HL-60 (cell line): Measurements from ENCODE around the gene ZDHHC9.

Experiments
- DNase-seq, 2 experiments: peaks; one replicate each; pipeline ENCODE4 v3.0.0-alpha.2; 2010 to 2020; ENCODE audit warnings: low read depth in 1 of 2, low spot score in 1 of 2
- H3K27ac ChIP-seq: fragments of 250-450 bp; sonication (Bioruptor Pico); replicated peaks from 2 replicates; pipeline ENCODE4 v1.5.1; 2020; ENCODE audit warnings: mild to moderate bottlenecking, moderate library complexity
- H3K27me3 ChIP-seq: fragments of 250-450 bp; sonication (Bioruptor Pico); 2 replicates; pipeline ENCODE4 v1.5.1; 2021; ENCODE audit warnings: mild to moderate bottlenecking, moderate library complexity; ENCODE audit not compliant: insufficient read depth, poor library complexity, severe bottlenecking
- H3K4me3 ChIP-seq: replicated peaks from 2 replicates; pipeline ENCODE4 v1.5.1; 2011; ENCODE audit warnings: mild to moderate bottlenecking, control low read depth, low read length; ENCODE audit not compliant: insufficient read depth
- CTCF ChIP-seq: IDR thresholded peaks from one replicate; pipeline ENCODE4 v1.5.1; 2011; ENCODE audit warnings: low read length, control low read depth, inconsistent platforms; ENCODE audit not compliant: insufficient read depth
- GABPA ChIP-seq: IDR thresholded peaks from 2 replicates; pipeline ENCODE4 v1.6.1; 2012; ENCODE audit warnings: low read depth
- POLR2AphosphoS5 ChIP-seq: IDR thresholded peaks from 2 replicates; pipeline ENCODE4 v1.6.1; 2012; ENCODE audit warnings: low read depth
- SPI1 ChIP-seq: IDR thresholded peaks from 2 replicates; pipeline ENCODE4 v1.6.1; 2012; ENCODE audit warnings: low read depth, mild to moderate bottlenecking, borderline replicate concordance
- TF ChIP-seq, protein P1 (sequence below): IDR thresholded peaks from 2 replicates; pipeline ENCODE4 v1.6.1; 2012; ENCODE audit warnings: low read depth; ENCODE audit not compliant: insufficient replicate concordance

Gene ZDHHC9

GRCh38 chrX:129783291-129783713 is 60.4 kb downstream of the ZDHHC9 start:
- H3K27ac ChIP-seq = no peak overlapping the region
- TF ChIP-seq SPI1 (no peak), POLR2AphosphoS5 (no peak), CTCF (no peak)
- no peak for DNase-seq
- H3K27me3 ChIP-seq = no peaks in the 10 kb centered on the region
- no peak overlapping the region for H3K4me3 ChIP-seq

DNA sequence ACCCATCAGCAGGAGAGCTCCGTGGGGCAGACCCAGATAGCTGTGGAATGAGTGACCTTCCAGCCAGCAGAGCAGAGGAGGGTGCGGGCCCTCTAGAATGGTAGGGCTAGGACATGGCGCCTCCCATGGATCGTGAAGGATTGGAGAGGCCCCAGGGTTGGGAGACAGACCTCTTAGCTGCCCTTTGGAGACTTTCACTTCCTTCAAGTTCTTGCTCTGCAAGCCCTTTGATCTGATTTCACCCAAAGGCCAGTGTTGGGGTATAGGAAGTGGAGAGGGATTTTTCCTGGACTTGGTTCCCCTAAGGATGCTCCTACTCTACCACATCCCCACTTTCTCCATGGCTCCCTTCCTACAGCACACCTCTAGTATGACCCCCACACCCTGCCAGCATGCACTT is 61.0 kb downstream of the ZDHHC9 start:
- Histone ChIP-seq H3K4me3 (no peak overlapping the region), H3K27ac (no peak overlapping the region), H3K27me3 (no peaks in the 10 kb centered on the region)
- DNase-seq = no peak
- TF ChIP-seq CTCF = no peak
- TF ChIP-seq, protein P1, sequence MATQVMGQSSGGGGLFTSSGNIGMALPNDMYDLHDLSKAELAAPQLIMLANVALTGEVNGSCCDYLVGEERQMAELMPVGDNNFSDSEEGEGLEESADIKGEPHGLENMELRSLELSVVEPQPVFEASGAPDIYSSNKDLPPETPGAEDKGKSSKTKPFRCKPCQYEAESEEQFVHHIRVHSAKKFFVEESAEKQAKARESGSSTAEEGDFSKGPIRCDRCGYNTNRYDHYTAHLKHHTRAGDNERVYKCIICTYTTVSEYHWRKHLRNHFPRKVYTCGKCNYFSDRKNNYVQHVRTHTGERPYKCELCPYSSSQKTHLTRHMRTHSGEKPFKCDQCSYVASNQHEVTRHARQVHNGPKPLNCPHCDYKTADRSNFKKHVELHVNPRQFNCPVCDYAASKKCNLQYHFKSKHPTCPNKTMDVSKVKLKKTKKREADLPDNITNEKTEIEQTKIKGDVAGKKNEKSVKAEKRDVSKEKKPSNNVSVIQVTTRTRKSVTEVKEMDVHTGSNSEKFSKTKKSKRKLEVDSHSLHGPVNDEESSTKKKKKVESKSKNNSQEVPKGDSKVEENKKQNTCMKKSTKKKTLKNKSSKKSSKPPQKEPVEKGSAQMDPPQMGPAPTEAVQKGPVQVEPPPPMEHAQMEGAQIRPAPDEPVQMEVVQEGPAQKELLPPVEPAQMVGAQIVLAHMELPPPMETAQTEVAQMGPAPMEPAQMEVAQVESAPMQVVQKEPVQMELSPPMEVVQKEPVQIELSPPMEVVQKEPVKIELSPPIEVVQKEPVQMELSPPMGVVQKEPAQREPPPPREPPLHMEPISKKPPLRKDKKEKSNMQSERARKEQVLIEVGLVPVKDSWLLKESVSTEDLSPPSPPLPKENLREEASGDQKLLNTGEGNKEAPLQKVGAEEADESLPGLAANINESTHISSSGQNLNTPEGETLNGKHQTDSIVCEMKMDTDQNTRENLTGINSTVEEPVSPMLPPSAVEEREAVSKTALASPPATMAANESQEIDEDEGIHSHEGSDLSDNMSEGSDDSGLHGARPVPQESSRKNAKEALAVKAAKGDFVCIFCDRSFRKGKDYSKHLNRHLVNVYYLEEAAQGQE = no peak
- no peak for TF ChIP-seq GABPA
- TF ChIP-seq SPI1 = no peak
- no peak for TF ChIP-seq POLR2AphosphoS5

- Histone ChIP-seq H3K4me3 (peak overlapping the region; percentile 31), H3K27me3 (no peaks in the 10 kb centered on the region), H3K27ac (peak overlapping the region; percentile 37)
- no peak for DNase-seq
- TF ChIP-seq POLR2AphosphoS5 (no peak), GABPA (no peak), CTCF (no peak), SPI1 (no peak)
- TF ChIP-seq, protein P1 = peak; percentile 84
These were observed 61.8 kb downstream of the ZDHHC9 start for GRCh38 chrX:129781680-129782495.

DNA sequence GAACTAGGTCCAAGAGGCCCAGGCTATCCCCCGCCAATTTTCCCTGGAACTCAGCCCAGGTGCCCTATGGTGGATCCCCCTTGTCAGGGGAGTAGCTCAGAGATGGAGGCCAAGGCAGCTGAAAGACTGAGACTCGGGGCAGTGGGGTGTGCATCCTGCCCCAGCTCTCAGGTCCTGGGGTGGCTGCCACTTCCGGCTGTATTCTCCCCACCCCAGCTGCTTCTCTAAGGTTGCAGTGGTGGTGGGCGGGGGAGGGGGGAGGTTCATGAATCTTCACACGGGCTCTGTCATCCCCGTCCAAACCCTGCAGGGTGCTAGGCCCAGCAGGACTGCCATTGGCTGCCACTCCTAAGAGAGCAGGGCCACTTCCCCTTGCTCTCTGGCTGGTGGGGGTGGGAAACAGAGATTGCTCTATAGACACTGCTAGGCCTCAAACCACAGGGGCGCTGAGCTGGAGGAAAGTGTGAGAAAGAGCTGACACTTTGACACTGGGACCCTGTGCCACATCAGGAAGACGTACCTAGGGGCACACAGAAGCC is 62.5 kb downstream of the ZDHHC9 start:
- Histone ChIP-seq H3K27ac (peak overlapping the region; percentile 90), H3K27me3 (no peaks in the 10 kb centered on the region), H3K4me3 (peak overlapping the region; percentile 62)
- peak; percentile 70; the same call in 1 of the 2 replicates for TF ChIP-seq SPI1
- TF ChIP-seq, protein P1 = no peak
- peak; percentile 54 to 89 for DNase-seq
